CD4-positive, alpha-beta T cell treated with Interleukin-21 for 1 hour (primary cell): ENCODE data around the gene OR2T6.
"Not testable (repeated sequence)": the region's sequence is repeated elsewhere in the genome, so short reads cannot be mapped to it uniquely, and the experiment has no call there.

ENCODE experiments used
- DNase-seq: peaks from one replicate; pipeline ENCODE4 v3.0.0-alpha.2; 2020

Gene OR2T6, protein sequence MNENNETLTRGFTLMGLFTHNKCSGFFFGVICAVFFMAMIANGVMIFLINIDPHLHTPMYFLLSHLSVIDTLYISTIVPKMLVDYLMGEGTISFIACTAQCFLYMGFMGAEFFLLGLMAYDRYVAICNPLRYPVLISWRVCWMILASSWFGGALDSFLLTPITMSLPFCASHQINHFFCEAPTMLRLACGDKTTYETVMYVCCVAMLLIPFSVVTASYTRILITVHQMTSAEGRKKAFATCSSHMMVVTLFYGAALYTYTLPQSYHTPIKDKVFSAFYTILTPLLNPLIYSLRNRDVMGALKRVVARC

GRCh38 chr1:248375446-248375845, at the start of gene OR2T6:
Gene OR2T6 (plus strand): TSS chr1:248375746. CDS start chr1:248387609, 11,863 bp downstream.
- no peak for DNase-seq

GRCh38 chr1:248343451-248343850, 32.1 kb upstream of the OR2T6 start:
- DNase-seq, result no peak

- DNase-seq, result no peak
Observed at GRCh38 chr1:248348475-248348874, 27.1 kb upstream of the OR2T6 start, which contains the start of gene OR14C36. Gene OR14C36 (plus strand): TSS chr1:248348775. CDS start chr1:248348775, 0 bp downstream.

DNA sequence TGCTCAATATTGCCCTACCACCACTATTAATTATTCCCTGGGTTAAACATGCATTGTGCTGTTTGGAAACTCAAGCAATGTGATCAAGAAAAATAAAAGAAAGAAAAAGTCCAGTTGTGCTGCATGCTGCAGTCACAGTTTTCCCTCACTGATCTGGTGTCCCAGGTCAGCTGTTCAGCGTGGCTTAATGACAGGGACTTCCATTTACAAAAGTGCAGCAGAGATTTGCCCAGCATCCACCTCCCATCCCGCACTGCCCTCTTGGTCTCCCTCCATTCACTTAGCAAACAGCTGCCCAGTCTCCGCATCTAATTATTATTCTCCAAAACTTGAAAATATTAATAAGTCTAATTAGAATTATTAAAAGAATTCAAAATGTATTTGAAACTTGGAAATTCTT, 16.1 kb upstream of the OR2T6 start:
- no peak for DNase-seq

DNA sequence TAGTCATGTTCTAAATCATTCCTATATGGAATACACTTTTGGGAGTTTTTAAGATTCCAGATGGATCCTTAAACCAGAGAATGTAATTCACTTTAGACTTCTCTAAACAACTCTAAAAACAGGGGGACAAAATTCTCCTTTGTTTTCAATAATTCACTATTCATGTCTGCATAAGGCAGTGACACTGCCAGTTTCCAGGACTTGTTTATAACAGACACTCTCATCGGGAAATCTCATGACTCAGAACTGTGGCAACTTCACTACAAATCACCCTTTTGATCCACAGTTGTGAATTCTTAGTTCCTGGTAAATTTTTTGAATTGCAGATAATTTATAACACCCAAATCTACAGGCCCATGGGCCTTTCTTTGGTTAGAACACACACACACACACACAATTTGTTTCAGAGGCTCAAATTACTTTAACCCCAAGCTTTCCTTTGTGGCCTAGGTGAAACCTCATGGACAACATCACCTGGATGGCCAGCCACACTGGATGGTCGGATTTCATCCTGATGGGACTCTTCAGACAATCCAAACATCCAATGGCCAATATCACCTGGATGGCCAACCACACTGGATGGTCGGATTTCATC, 14.3 kb upstream of the OR2T6 start, which contains the start of gene OR2T4:
OR2T4 (plus strand) TSS at position 545 of the 595 bp plus-strand sequence; CDS start at position 545, 0 bp downstream.
- no peak for DNase-seq

DNA sequence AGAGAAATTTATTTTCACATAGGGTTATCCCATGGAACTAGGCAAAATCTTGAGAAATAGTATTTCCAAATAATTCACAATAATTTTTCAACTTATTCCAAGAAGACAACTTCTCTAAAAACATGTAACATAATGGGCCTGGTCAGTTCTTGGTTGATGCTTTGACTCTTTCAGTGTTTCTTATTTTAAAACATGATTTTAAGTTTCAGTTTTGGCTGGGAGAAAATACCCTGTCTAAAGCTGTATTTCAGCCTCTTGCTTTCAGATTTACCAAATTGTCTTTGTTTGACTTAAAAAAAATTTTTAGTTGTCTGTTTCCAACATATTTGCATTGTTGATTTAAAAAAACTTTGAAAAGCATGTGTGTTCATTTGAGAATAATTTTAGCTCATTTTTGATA, 8.9 kb upstream of the OR2T6 start:
- no peak for DNase-seq

DNA sequence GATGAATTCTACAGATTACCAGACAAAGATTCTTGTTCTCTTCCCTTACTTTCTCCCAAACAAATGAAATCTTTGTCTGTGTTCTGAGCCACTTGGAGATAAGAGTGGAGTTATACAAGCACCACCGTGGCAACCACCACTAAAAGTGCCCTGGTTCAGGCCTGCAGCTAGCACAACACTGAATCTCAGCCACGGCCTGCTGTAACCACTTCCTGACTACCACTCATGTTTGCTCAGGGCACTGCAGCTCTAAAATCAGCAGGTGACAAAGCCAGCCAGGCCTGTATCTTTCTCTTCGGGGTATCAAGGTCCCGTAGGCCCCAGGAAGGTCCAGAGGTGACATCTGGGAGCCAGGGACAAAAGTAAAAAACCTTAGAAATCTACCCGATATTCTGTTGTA, 3.2 kb upstream of the OR2T6 start:
- no peak for DNase-seq

DNA sequence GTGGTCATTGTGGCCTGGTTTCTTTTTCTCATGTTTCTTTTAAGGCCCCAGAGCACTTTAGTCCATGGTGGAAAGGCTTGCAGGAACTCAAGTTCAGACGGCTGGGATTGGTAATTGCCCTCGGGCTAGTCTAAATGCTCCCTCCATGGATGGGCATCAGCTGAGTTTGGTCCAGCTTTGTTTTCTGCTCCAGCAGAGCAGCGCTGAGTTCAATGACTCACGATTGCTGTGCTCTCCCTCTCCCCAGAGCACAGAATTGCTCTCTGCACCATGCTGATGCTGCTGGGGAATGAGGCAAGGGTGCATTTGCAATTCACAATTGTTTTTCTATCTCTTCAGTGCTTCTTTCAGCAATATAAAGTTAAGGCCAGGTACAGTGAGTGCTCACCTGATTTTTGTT, 1.8 kb upstream of the OR2T6 start:
- DNase-seq, result no peak

GRCh38 chr1:248376916-248377315, 1.4 kb downstream of the OR2T6 start:
- DNase-seq, result no peak

DNA sequence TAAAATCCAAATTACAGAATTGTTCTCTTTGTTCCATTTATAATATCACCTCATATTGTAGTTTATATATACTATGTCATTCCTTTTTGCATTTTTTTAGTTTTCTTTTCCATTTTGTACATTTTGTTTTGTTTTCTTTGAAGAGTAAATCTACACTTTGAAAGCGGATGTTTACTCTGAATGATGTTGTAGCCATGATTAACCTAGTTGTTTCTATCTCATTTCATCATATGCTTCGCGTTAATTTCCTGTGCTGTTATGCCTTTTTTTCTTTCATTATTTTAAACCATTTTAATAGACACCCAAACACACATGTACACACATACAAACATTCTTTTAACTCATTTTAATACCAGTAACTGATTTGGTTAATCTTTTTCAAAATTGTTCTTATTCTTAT, 5.3 kb downstream of the OR2T6 start:
- no peak for DNase-seq

DNA sequence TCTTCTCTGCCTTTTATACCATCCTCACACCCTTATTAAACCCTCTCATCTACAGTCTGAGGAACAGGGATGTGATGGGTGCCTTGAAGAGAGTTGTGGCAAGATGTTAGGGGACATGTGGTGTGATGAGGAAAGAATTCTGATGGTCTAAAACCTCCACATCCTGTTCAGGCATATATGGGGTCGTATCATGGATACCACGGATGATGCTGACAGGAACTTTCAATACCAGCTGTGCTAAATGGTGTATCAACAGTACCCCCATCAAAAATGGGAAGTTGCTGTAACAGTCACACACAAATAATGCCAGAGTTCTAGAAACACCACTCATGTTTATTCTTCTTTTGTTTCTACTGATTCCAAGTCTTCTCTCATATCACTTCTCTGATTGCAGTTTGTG, 12.9 kb downstream of the OR2T6 start:
- no peak for DNase-seq

GRCh38 chr1:248393050-248393449, 17.5 kb downstream of the OR2T6 start:
- no peak for DNase-seq

- DNase-seq, result no peak
Observed at GRCh38 chr1:248402748-248403147, 27.2 kb downstream of the OR2T6 start, which contains the start of gene OR2T1. Gene OR2T1 (plus strand): TSS chr1:248403048. CDS start chr1:248406148, 3,100 bp downstream.

DNA sequence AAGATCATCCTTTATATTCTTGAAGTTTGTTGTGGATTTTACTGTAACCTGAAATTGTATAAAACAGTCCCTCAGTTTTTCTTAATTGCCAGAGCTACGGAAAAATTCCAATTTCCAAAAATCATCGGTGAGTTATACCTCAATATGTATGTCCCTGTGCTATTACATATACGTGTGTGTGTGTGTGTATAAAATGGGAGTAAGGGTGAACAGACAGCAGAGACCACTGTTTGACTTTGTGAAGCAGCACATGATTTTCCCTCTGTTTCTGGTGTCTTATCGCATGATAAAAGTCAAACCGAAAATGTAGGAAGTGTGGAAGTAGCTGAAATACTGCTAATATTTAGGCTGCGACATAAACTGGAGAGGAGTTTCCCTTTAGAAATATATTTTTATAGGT, 28.5 kb downstream of the OR2T6 start:
- no peak for DNase-seq

GRCh38 chr1:248406721-248407692, 31.5 kb downstream of the OR2T6 start:
- no peak for DNase-seq

DNA sequence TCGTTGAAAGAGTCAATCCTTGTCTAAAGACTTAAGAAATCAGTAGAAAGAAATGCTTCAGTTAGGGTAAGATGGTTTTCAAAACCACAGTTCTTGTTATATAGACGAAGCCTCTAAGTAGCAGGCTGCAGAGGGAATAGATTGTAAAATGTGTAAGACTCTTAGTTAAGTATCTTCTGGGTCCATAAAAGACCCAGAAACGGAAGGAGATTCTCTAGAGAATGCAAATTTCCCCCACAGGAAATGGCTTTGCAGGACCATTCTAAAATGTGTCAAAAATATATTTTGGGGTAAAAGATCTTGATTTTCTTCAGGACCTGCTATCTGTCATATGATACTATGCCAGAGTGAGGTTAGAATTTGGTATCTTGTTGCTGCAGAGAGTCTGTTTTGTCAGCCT, 40.7 kb downstream of the OR2T6 start:
- no peak for DNase-seq

DNA sequence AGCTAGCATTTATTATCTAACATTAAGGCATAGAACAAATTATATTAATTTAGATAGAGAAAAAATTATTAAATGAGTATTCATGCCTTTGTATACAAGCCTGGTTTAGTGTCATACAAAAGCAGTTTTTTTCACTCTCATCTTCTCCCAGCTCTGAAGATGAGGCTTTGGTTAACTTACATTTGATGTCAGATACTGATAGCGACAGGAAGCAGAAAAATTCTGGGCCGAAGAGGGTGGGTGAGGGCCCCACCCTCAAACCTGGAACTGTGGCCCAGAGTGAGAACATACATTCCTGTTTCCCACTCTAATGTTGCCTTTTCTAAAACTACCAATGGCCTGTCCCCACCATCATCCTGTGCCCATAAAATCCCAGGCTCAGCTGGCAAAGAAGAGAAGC, 42.3 kb downstream of the OR2T6 start:
- no peak for DNase-seq

DNA sequence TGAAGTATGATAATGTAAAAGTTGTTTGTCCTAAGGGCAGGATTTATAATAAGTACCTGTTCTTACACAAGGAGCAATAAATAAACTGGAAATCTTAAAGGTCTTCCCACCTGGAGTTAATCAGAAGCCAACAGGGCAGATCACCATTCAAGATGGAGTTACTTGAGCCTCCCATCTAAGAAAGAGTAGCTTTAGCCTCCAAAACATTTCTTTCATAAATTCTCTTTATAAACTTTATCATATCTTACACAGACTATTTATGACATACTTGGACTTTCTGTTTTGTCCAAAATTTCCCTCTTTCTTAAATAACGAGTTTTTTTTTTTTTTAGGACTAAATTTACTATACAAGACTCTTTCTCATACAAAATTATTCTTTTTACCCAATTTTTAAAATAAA, 45.8 kb downstream of the OR2T6 start:
- DNase-seq, result no peak

DNA sequence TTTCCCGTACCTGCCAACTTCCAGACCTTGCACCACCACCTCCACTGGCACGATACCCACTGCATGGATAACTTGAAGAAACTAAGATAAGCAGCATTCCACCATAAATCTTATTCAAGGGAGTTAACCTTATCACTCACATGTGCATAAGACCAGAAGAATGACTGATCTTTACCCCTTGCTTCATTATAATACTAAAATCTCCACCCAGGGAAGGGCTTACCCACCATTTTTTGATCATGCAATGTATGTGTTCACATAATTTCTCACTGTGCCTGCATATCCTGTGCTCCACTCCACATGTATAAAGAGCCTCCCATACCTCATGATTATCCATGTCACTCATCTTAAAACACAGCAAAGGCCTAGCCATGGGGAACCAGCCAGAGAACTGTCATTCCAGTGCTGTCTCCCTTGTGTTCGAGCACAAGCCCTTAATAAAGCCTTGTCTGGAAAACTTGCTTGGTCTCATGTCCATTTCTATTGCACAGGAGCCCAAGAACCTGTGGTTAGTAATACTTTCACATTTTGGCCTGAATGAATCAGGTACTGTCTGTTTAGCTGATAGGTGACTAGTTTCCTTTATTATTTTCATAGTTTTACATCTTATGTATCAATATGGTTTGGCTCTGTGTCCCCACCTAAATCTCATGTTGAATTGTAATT, 52.1 kb downstream of the OR2T6 start:
- DNase-seq, result not testable (repeated sequence)

- DNase-seq, result not testable (repeated sequence)
Observed at GRCh38 chr1:248428192-248428533, 52.6 kb downstream of the OR2T6 start.

- not testable (repeated sequence) for DNase-seq
Observed at GRCh38 chr1:248431683-248432082, 56.1 kb downstream of the OR2T6 start.

DNA sequence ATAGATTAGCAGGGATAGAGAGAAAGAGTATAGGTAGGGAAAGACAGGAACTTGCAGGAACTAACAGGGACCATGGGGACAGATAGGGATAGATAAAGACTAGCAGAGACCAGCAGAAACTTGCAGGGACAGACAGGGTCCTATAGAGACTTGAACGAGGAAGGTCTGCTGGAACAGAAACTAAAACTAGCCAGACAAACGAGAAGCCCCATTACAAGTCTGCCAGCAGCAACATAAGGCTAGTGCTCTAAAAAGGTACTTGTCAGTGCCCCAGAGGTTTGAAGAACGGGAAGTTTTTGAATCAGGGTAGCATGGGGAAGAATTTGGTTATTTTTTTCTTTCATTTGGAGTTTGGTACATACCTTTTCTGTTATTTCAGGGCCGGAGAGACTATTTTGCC, 56.7 kb downstream of the OR2T6 start:
- DNase-seq, result not testable (repeated sequence)
